Activated CD4-positive, alpha-beta T cell treated with anti-CD3 and anti-CD28 coated beads for 4 hours (primary cell): Measurements from ENCODE around the gene CEBPG.
A peak's percentile ranks its signal among the peaks of the same experiment; 100 is the strongest.

ENCODE experiments used
- DNase-seq, 2 donors: peaks; one replicate each; pipeline ENCODE4 v3.0.0-alpha.2; 2020

The CEBPG gene

GRCh38 chr19:33408538-33409434 lies 35.3 kb downstream of the CEBPG start:
- no peak for DNase-seq

GRCh38 chr19:33409906-33410685 lies 36.6 kb downstream of the CEBPG start:
- DNase-seq: no peak

GRCh38 chr19:33410915-33411401 lies 37.4 kb downstream of the CEBPG start:
- DNase-seq: no peak

- DNase-seq: no peak
These were observed 38.2 kb downstream of the CEBPG start for GRCh38 chr19:33411621-33412180.

- no peak for DNase-seq
These were observed 39.3 kb downstream of the CEBPG start for GRCh38 chr19:33412601-33413425.

- no peak for DNase-seq
These were observed 39.9 kb downstream of the CEBPG start for GRCh38 chr19:33413426-33413725.

GRCh38 chr19:33413868-33414666 lies 40.6 kb downstream of the CEBPG start:
- no peak for DNase-seq

- no peak for DNase-seq
These were observed 41.4 kb downstream of the CEBPG start for GRCh38 chr19:33414667-33415605.

GRCh38 chr19:33416307-33417215 lies 43.1 kb downstream of the CEBPG start:
- DNase-seq: peak; percentile 58 to 73

- DNase-seq: no peak
These were observed 44.2 kb downstream of the CEBPG start for GRCh38 chr19:33417751-33418150.

GRCh38 chr19:33418461-33418860 lies 45.0 kb downstream of the CEBPG start:
- DNase-seq: no peak

GRCh38 chr19:33418871-33419787 lies 45.6 kb downstream of the CEBPG start:
- DNase-seq: no peak

GRCh38 chr19:33419788-33420130 lies 46.2 kb downstream of the CEBPG start:
- DNase-seq: no peak

- DNase-seq: no peak
These were observed 47.3 kb downstream of the CEBPG start for GRCh38 chr19:33420821-33421220.

- DNase-seq: no peak
These were observed 47.9 kb downstream of the CEBPG start for GRCh38 chr19:33421368-33421767.

GRCh38 chr19:33422369-33423180 lies 49.1 kb downstream of the CEBPG start:
- no peak for DNase-seq

- no peak for DNase-seq
These were observed 50.7 kb downstream of the CEBPG start for GRCh38 chr19:33424181-33424580.
